Measurements from ENCODE around the gene ZNF18.
"Not testable (repeated sequence)": the region's sequence is repeated elsewhere in the genome, so short reads cannot be mapped to it uniquely, and the experiment has no call there.

Gene ZNF18

DNA sequence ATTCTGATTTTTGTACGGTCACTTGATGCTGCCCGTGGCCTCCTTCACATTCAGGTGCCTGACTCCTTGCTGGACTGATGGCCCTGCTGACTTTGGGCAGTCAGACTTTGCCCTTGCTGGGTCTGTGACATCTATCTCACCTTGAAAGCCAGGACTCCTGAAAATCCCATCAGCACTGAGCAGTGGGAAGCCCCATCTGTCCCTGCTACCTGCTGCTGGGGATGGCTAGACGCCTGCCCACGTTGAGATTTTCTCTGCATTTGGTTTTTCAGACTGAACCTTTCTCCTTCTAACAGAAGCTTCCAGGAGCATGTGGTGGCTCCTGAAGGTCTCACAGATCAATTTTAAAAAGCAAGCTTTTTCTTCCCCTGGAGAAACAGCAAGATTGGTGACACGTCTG lies 10.2 kb upstream of the ZNF18 start:
- H3K36me3 Mint-ChIP-seq: no peaks in the 10 kb centered on the region
- no peaks in the 10 kb centered on the region for H3K9me3 Mint-ChIP-seq
- peaks cover 2% of the 10 kb centered on the region for H3K27me3 Mint-ChIP-seq
- no peak overlapping the region for H3K4me3 Mint-ChIP-seq
- no peaks in the 10 kb centered on the region for H3K4me1 Mint-ChIP-seq
- H3K27ac Mint-ChIP-seq: no peak overlapping the region

- no peaks in the 10 kb centered on the region for H3K27me3 Mint-ChIP-seq
- no peak overlapping the region for H3K27ac Mint-ChIP-seq
- H3K4me3 Mint-ChIP-seq: no peak overlapping the region
- no peaks in the 10 kb centered on the region for H3K36me3 Mint-ChIP-seq
- no peaks in the 10 kb centered on the region for H3K9me3 Mint-ChIP-seq
- peaks cover 21% of the 10 kb centered on the region for H3K4me1 Mint-ChIP-seq
These were observed 2.4 kb upstream of the ZNF18 start for GRCh38 chr17:11999696-12000095.

DNA sequence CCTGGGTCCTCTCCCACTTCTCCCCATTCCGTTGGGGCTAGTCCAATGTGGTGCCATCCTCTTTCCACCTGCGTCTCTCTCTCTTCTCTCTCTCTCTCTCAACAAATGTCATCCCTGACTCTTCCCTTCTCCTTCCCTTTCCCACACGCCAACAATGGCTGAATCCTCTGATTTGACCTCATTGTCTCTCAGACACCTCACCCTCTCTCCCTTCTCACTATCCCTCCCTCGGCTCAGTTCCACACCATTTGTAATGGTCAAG lies 628 bp upstream of the ZNF18 start:
- Mint-ChIP-seq H3K9me3 (no peaks in the 10 kb centered on the region), H3K36me3 (peaks cover 2% of the 10 kb centered on the region), H3K27me3 (no peaks in the 10 kb centered on the region), H3K4me3 (peak overlapping the region; percentile 95), H3K4me1 (peaks cover 29% of the 10 kb centered on the region), H3K27ac (peak overlapping the region; percentile 91)

DNA sequence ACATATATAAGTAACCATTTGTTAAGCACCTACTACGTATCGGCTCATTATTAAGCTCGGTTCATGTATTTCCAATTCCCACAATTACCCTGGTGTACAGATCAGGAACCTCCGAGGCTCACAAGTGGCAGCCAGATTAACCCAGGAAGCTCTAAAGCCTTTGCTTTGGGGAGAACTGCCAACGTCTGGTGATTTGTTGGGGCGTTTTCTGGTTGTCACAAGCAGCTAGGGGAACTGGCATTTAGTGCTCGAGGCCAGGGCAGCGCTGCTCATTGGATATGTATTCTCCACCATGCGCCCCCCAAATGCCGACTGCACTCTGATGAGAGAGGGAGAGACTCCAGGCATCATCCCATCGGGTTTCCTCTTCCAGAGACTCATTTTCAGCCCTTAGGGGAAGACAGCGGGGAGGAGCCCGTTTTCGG lies 541 bp downstream of the ZNF18 start:
- Mint-ChIP-seq H3K36me3 (peaks cover 2% of the 10 kb centered on the region), H3K4me3 (peak overlapping the region; percentile 95), H3K27ac (peak overlapping the region; percentile 95), H3K4me1 (peaks cover 29% of the 10 kb centered on the region), H3K9me3 (no peaks in the 10 kb centered on the region), H3K27me3 (no peaks in the 10 kb centered on the region)

- no peak overlapping the region for H3K4me3 Mint-ChIP-seq
These were observed 5.8 kb downstream of the ZNF18 start for GRCh38 chr17:11991461-11991860.

GRCh38 chr17:11990363-11990983 lies 6.8 kb downstream of the ZNF18 start:
- Mint-ChIP-seq H3K27me3 (no peaks in the 10 kb centered on the region), H3K36me3 (peaks cover 29% of the 10 kb centered on the region), H3K9me3 (no peaks in the 10 kb centered on the region), H3K4me1 (peaks cover 38% of the 10 kb centered on the region), H3K27ac (no peak overlapping the region), H3K4me3 (no peak overlapping the region)

More at GRCh38 chr17:11991461-11991860, 5.8 kb downstream of the ZNF18 start:
- peaks cover 45% of the 10 kb centered on the region for H3K4me1 Mint-ChIP-seq
- no peak overlapping the region for H3K27ac Mint-ChIP-seq
- H3K27me3 Mint-ChIP-seq: no peaks in the 10 kb centered on the region
- no peaks in the 10 kb centered on the region for H3K9me3 Mint-ChIP-seq
- peaks cover 25% of the 10 kb centered on the region for H3K36me3 Mint-ChIP-seq

GRCh38 chr17:11986942-11987329 lies 10.3 kb downstream of the ZNF18 start:
- peaks cover 46% of the 10 kb centered on the region for H3K36me3 Mint-ChIP-seq

DNA sequence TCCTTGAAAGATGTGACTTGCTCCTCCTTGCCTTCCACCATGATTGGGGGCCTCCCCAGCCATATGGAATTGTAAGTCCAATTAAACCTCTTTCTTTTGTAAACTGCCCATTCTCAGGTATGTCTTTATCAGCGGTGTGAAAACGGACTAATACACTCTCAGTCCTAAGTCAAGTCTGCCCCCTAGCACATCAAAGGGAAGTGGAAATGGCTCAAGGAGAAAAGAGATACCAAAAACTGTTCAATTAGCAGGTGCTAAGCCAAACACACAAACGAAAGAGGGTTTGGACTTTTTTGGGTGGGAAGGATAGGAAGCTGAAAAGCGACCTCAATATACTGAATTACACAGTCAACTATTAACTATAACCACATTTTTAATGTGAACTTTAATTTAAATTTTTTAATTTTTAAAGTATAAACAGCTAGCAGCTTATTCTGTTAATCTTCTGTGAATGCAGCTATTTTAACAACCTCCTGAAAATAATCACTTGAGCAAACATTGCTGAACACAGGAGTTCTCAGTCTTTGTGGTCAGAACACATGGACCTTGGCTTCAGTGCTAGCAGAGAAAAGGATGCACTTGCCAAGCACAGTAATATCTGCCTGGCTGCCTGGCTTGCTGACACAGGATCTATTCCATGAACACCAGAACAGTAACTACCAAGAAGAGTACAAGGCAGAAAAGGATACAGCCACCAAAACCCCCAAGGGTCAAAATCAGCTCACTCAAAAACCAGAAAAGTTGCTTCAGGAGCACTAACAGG lies 10.9 kb downstream of the ZNF18 start:
- peaks cover 24% of the 10 kb centered on the region for H3K4me1 Mint-ChIP-seq
- no peaks in the 10 kb centered on the region for H3K27me3 Mint-ChIP-seq
- no peak overlapping the region for H3K4me3 Mint-ChIP-seq
- peaks cover 50% of the 10 kb centered on the region for H3K36me3 Mint-ChIP-seq
- H3K9me3 Mint-ChIP-seq: no peaks in the 10 kb centered on the region
- H3K27ac Mint-ChIP-seq: no peak overlapping the region

More at GRCh38 chr17:11986942-11987329, 10.3 kb downstream of the ZNF18 start:
- no peaks in the 10 kb centered on the region for H3K9me3 Mint-ChIP-seq
- peaks cover 24% of the 10 kb centered on the region for H3K4me1 Mint-ChIP-seq
- H3K4me3 Mint-ChIP-seq: no peak overlapping the region
- no peaks in the 10 kb centered on the region for H3K27me3 Mint-ChIP-seq
- H3K27ac Mint-ChIP-seq: no peak overlapping the region

GRCh38 chr17:11981862-11982261 lies 15.4 kb downstream of the ZNF18 start:
- Mint-ChIP-seq H3K27ac (no peak overlapping the region), H3K4me3 (no peak overlapping the region), H3K36me3 (peaks cover 49% of the 10 kb centered on the region), H3K9me3 (no peaks in the 10 kb centered on the region), H3K27me3 (no peaks in the 10 kb centered on the region), H3K4me1 (no peaks in the 10 kb centered on the region)

DNA sequence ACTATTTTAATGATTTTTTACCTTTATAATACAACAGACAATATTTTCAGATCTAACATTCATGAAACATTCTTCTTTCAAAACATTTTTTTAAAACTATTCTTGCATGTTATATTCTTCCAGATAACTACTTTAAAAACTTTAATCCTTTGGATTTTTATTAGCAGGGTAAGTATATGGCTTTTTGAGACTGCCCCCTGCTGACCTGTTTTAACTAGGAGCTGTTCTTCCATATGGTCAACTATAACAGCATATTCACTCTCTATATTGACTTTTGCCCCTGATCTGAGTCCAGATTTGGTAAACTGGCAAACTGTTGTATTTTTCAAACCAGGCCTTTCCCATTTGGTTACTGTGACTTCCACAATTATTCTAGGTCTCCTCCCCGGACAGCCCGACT lies 16.5 kb downstream of the ZNF18 start:
- H3K4me3 Mint-ChIP-seq: no peak overlapping the region
- no peaks in the 10 kb centered on the region for H3K4me1 Mint-ChIP-seq
- H3K36me3 Mint-ChIP-seq: peaks cover 55% of the 10 kb centered on the region
- H3K27me3 Mint-ChIP-seq: no peaks in the 10 kb centered on the region
- H3K9me3 Mint-ChIP-seq: no peaks in the 10 kb centered on the region
- H3K27ac Mint-ChIP-seq: no peak overlapping the region

DNA sequence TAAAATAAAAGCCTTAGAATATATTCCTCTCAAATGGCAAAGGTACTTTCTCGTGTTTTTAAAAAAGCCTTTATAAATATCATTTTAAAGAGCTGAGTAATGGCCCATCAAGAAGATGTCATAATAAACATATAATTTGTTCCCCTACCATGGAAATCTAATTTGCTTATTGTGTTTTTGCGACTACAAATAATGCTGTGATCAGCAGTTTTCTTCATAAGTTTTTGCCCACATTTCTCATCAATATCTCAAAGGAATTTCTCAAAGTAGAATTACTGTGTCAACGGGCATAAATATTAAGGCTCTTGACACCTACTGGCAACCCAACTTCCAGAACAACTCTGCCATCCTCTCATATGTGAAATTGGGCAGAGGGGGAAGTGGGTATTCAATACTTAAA lies 17.5 kb downstream of the ZNF18 start:
- Mint-ChIP-seq H3K4me1 (no peaks in the 10 kb centered on the region), H3K4me3 (no peak overlapping the region), H3K36me3 (peaks cover 60% of the 10 kb centered on the region), H3K27ac (no peak overlapping the region), H3K27me3 (no peaks in the 10 kb centered on the region), H3K9me3 (no peaks in the 10 kb centered on the region)

DNA sequence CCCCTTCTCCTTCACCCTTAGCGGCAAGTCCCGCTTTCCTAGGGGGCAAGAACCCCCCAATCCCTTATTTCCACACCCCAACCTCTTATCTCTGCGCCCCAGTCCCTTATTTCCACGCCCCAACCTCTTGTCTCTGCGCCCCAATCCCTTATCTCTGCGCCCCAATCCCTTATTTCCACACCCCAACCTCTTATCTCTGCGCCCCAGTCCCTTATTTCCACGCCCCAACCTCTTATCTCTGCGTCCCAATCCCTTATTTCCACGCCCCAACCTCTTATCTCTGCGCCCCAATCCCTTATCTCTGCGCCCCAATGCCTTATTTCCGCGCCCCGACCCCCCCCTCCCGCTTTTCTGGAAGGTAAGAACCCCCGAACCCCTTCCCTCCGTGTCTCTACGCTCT lies 24.5 kb downstream of the ZNF18 start:
- not testable (repeated sequence) for H3K4me3 Mint-ChIP-seq, H3K27ac Mint-ChIP-seq, H3K4me1 Mint-ChIP-seq, H3K27me3 Mint-ChIP-seq
- Mint-ChIP-seq H3K9me3 (peaks cover 11% of the 10 kb centered on the region), H3K36me3 (peaks cover 48% of the 10 kb centered on the region)

DNA sequence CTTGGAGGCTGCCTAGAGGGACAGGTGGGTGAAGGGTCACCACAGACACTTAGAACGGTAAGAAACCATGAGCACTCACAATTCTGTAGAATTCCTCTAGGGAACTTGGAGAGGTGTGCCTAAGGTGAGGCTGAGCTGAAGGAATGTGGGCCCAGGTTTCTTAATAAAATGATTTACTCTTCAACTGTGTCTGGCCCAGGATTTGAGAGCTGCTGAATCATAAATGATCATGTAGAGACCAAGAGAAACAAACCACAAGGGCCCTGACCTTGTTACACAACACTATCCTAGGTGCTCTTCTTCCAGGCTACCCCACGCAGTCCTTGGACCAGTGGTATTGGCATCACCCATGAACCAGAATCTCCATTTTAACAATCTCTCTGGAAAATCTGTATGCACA lies 27.7 kb downstream of the ZNF18 start:
- H3K27ac Mint-ChIP-seq: no peak overlapping the region
- H3K27me3 Mint-ChIP-seq: no peaks in the 10 kb centered on the region
- H3K36me3 Mint-ChIP-seq: peaks cover 46% of the 10 kb centered on the region
- H3K4me3 Mint-ChIP-seq: no peak overlapping the region
- peaks cover 29% of the 10 kb centered on the region for H3K9me3 Mint-ChIP-seq
- no peaks in the 10 kb centered on the region for H3K4me1 Mint-ChIP-seq

DNA sequence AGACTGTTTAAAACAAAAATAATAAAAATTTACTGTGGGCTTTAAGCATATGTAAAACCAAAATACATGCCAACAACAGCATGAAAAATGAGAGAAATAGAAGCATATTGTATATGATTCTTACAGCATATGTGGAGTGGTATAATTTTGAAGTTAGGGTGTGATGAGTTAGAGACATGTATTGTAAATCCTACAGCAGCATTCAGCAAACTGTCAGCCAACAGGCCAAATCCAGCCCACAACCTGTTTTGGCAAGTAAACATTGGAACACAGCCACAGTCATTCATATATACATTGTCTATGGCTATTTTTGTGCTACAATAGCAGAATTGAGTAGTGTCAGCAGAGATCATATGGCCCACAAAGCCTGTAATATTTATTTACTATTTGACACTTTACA lies 42.3 kb downstream of the ZNF18 start:
- H3K27ac Mint-ChIP-seq: no peak overlapping the region
- no peak overlapping the region for H3K4me3 Mint-ChIP-seq
- H3K36me3 Mint-ChIP-seq: peaks cover 37% of the 10 kb centered on the region
- H3K27me3 Mint-ChIP-seq: no peaks in the 10 kb centered on the region
- H3K9me3 Mint-ChIP-seq: peaks cover 12% of the 10 kb centered on the region
- no peaks in the 10 kb centered on the region for H3K4me1 Mint-ChIP-seq

GRCh38 chr17:11953924-11954323 lies 43.4 kb downstream of the ZNF18 start:
- Mint-ChIP-seq H3K27ac (no peak overlapping the region), H3K4me3 (no peak overlapping the region), H3K36me3 (peaks cover 37% of the 10 kb centered on the region), H3K9me3 (peaks cover 12% of the 10 kb centered on the region), H3K27me3 (no peaks in the 10 kb centered on the region), H3K4me1 (no peaks in the 10 kb centered on the region)

- Mint-ChIP-seq H3K4me3 (no peak overlapping the region), H3K27ac (no peak overlapping the region), H3K36me3 (peaks cover 24% of the 10 kb centered on the region), H3K9me3 (peaks cover 12% of the 10 kb centered on the region), H3K4me1 (no peaks in the 10 kb centered on the region), H3K27me3 (no peaks in the 10 kb centered on the region)
These were observed 44.7 kb downstream of the ZNF18 start for GRCh38 chr17:11952610-11953009.
